ENCODE results near the gene STX8.

STX8 gene

GRCh38 chr17:9564104-9564503 lies 11.5 kb downstream of the STX8 start:
- TF ChIP-seq CTCF (IDR thresholded peaks at IDR 0.05): no peak

- TF ChIP-seq CTCF (IDR thresholded peaks at IDR 0.05): no peak
Observed at GRCh38 chr17:9557857-9558256, 17.8 kb downstream of the STX8 start.

DNA sequence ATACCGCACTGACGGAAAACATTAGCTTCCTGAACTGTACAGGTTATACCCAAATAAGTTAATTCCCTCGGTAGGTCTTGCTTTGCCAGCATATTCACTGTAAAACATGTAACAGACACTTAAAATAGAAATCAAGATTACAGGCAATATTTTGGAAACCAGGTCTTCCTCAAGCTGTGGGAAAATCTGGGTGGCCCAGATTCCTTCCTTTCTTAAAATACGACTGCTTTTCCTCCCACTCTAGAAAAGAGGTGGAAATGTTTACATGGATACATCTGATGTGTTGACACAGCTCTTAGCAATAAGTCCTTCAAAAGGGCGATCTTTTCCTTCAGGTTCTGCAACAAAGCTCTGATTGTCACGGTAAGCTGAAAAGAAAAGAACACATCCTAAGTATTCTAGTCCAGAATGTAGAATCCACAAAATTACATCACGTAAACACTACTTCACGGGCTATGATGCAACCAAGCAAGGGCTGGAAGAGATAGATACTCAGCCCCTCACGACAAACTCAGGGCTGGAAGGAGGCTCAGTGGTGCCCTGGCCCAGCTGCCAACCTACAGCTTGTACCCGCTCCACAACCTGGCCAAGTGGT lies 18.4 kb downstream of the STX8 start:
- no peak for TF ChIP-seq CTCF (IDR thresholded peaks at IDR 0.05)

GRCh38 chr17:9554715-9555114 lies 20.9 kb downstream of the STX8 start:
- peak; percentile 66 for TF ChIP-seq CTCF (IDR thresholded peaks at IDR 0.05)

- no peak for TF ChIP-seq CTCF (IDR thresholded peaks at IDR 0.05)
Observed at GRCh38 chr17:9553596-9553995, 22.0 kb downstream of the STX8 start.

- TF ChIP-seq CTCF (IDR thresholded peaks at IDR 0.05): no peak
Observed at GRCh38 chr17:9553181-9553580, 22.4 kb downstream of the STX8 start.

- TF ChIP-seq CTCF (IDR thresholded peaks at IDR 0.05): no peak
Observed at GRCh38 chr17:9549215-9549614, 26.4 kb downstream of the STX8 start.

GRCh38 chr17:9544221-9544620 lies 31.4 kb downstream of the STX8 start:
- no peak for TF ChIP-seq CTCF (IDR thresholded peaks at IDR 0.05)
